Retinal pigment epithelial cell (primary cell): ENCODE data around the gene PTPRB.

ENCODE experiments used
- DNase-seq: peaks from one replicate; pipeline ENCODE4 v3.0.0-alpha.2; 2010; ENCODE audit warnings: low read depth
- H3K4me3 ChIP-seq: 2 replicates; pipeline ENCODE4 v1.5.1; 2011; ENCODE audit warnings: mild to moderate bottlenecking, low read length, control low read depth, moderate library complexity
- CTCF ChIP-seq: conservative IDR thresholded peaks from 2 replicates; pipeline ENCODE4 v1.5.1; 2011; ENCODE audit warnings: low read depth, low read length, control low read depth, inconsistent platforms

Gene PTPRB

GRCh38 chr12:70486588-70486987 is 150.6 kb downstream of the PTPRB start:
- TF ChIP-seq CTCF, result no peak
- H3K4me3 ChIP-seq, result no peak overlapping the region
- no peak for DNase-seq

- no peak for DNase-seq
- TF ChIP-seq CTCF, result no peak
- H3K4me3 ChIP-seq, result no peak overlapping the region
Observed at GRCh38 chr12:70485704-70486103, 151.5 kb downstream of the PTPRB start.

GRCh38 chr12:70484464-70484863 is 152.8 kb downstream of the PTPRB start:
- no peak overlapping the region for H3K4me3 ChIP-seq
- no peak for DNase-seq
- no peak for TF ChIP-seq CTCF

GRCh38 chr12:70482764-70483163 is 154.5 kb downstream of the PTPRB start:
- DNase-seq, result no peak
- TF ChIP-seq CTCF, result no peak
- no peak overlapping the region for H3K4me3 ChIP-seq

- no peak for TF ChIP-seq CTCF
- no peak for DNase-seq
Observed at GRCh38 chr12:70469221-70469820, 167.9 kb downstream of the PTPRB start.

GRCh38 chr12:70468741-70469140 is 168.5 kb downstream of the PTPRB start:
- TF ChIP-seq CTCF, result no peak
- no peak for DNase-seq
- H3K4me3 ChIP-seq, result no peak overlapping the region

More at GRCh38 chr12:70469221-70469820, 167.9 kb downstream of the PTPRB start:
- H3K4me3 ChIP-seq, result no peak overlapping the region

GRCh38 chr12:70467918-70468733 is 169.1 kb downstream of the PTPRB start:
- H3K4me3 ChIP-seq, result no peak overlapping the region
- DNase-seq, result no peak
- TF ChIP-seq CTCF, result no peak
